GM21529 (cell line): ENCODE data around the gene PLD4.
"Not testable (repeated sequence)": the region's sequence is repeated elsewhere in the genome, so short reads cannot be mapped to it uniquely, and the experiment has no call there.

Experiments
- ATAC-seq: cut with Tn5 transposase; IDR thresholded peaks from one replicate; pipeline ENCODE4 v1.9.1; 2021; ENCODE audit not compliant: unreplicated experiment

Gene PLD4

GRCh38 chr14:104924421-104925213 is at the start of gene PLD4:
PLD4 (plus strand) TSS chr14:104924879; CDS start chr14:104927141, 2,262 bp downstream.
- no peak for ATAC-seq

- ATAC-seq: no peak
These were observed 49.3 kb upstream of the PLD4 start for GRCh38 chr14:104875412-104875751.

- ATAC-seq: no peak
These were observed 48.9 kb upstream of the PLD4 start for GRCh38 chr14:104875811-104876210.

GRCh38 chr14:104876251-104876699 is 48.4 kb upstream of the PLD4 start:
- ATAC-seq: no peak

GRCh38 chr14:104877066-104877805 is 47.4 kb upstream of the PLD4 start:
- ATAC-seq: no peak

- ATAC-seq: no peak
These were observed 46.7 kb upstream of the PLD4 start for GRCh38 chr14:104877806-104878550.

- ATAC-seq: no peak
These were observed 46.1 kb upstream of the PLD4 start for GRCh38 chr14:104878582-104878981.

- ATAC-seq: no peak
These were observed 45.3 kb upstream of the PLD4 start for GRCh38 chr14:104879201-104879982.

GRCh38 chr14:104879983-104880565 is 44.6 kb upstream of the PLD4 start:
- no peak for ATAC-seq

GRCh38 chr14:104880584-104881210 is 44.0 kb upstream of the PLD4 start:
- no peak for ATAC-seq

- ATAC-seq: no peak
These were observed 43.2 kb upstream of the PLD4 start for GRCh38 chr14:104881369-104881979.

GRCh38 chr14:104882325-104882973 is 42.2 kb upstream of the PLD4 start:
- no peak for ATAC-seq

GRCh38 chr14:104882991-104883660 is 41.6 kb upstream of the PLD4 start:
- no peak for ATAC-seq

GRCh38 chr14:104883681-104884361 is 40.9 kb upstream of the PLD4 start:
- ATAC-seq: no peak

- ATAC-seq: not testable (repeated sequence)
These were observed 40.3 kb upstream of the PLD4 start for GRCh38 chr14:104884381-104884780.

- no peak for ATAC-seq
These were observed 39.4 kb upstream of the PLD4 start for GRCh38 chr14:104885031-104885972.
